Measurements from ENCODE around the gene KDELR1. TPM values are rescaled to one million over a fixed set of nuclear protein-coding genes. Genes with fewer than 3 reads are reported as not detected.

Gene KDELR1
- total RNA-seq, 1 experiment from 2014 or later, result 375 TPM

- H3K4me1 ChIP-seq, result peaks cover under 1% of the 10 kb centered on the region; the same call in 1 of the 2 replicates
- Mint-ChIP-seq H3K9me3 (ENCODE audit: unreplicated experiment) (no peaks in the 10 kb centered on the region), H3K4me1 (ENCODE audit: low read depth, unreplicated experiment) (peaks cover 5% of the 10 kb centered on the region), H3K27ac (ENCODE audit: unreplicated experiment) (no peak overlapping the region), H3K27me3 (ENCODE audit: insufficient read depth, unreplicated experiment) (no peaks in the 10 kb centered on the region), H3K4me3 (ENCODE audit: unreplicated experiment) (no peak overlapping the region), H3K36me3 (ENCODE audit: insufficient read depth, unreplicated experiment) (peaks cover 12% of the 10 kb centered on the region)
- H3K4me3 ChIP-seq (ENCODE audit: low read depth, low read length), result no peak overlapping the region
- POLR2A ChIA-PET, result interaction anchor here (0.6 kb wide), 1 partner anchor 22 kb away, joined by 3 read pairs; no protein-coding TSS in a partner anchor
- no peaks in the 10 kb centered on the region for H3K9me3 ChIP-seq
- H3K27me3 ChIP-seq (replicated peaks; ENCODE audit: control insufficient read depth, insufficient read depth, low read length), result no peaks in the 10 kb centered on the region; the same call in 1 of the 2 replicates
- BruUV-seq (replicated peaks), result no TSS peak
- TF ChIP-seq, protein P1, sequence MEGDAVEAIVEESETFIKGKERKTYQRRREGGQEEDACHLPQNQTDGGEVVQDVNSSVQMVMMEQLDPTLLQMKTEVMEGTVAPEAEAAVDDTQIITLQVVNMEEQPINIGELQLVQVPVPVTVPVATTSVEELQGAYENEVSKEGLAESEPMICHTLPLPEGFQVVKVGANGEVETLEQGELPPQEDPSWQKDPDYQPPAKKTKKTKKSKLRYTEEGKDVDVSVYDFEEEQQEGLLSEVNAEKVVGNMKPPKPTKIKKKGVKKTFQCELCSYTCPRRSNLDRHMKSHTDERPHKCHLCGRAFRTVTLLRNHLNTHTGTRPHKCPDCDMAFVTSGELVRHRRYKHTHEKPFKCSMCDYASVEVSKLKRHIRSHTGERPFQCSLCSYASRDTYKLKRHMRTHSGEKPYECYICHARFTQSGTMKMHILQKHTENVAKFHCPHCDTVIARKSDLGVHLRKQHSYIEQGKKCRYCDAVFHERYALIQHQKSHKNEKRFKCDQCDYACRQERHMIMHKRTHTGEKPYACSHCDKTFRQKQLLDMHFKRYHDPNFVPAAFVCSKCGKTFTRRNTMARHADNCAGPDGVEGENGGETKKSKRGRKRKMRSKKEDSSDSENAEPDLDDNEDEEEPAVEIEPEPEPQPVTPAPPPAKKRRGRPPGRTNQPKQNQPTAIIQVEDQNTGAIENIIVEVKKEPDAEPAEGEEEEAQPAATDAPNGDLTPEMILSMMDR (IDR thresholded peaks at IDR 0.05; ENCODE audit: insufficient read depth in 1 of 2, low read depth in 1 of 2, low read length in 1 of 2, severe bottlenecking in 1 of 2, unreplicated experiment in 1 of 2), result no peak
- CTCF ChIA-PET, result interaction anchor here (1.0 to 1.2 kb wide), 2 partner anchors 28 to 55 kb away, joined by 6 read pairs; partner anchors contain the start of genes KDELR1, SYNGR4 and TMEM143
- H3K36me3 ChIP-seq (ENCODE audit: control insufficient read depth, insufficient read depth, low read length), result no peaks in the 10 kb centered on the region
- DNase-seq, result peak; percentile 63 to 72
- intact Hi-C loops (cut with micrococcal nuclease; ENCODE audit: unreplicated experiment), result loop anchor here (2.0 kb wide), 1 partner anchor 27 kb away; no protein-coding TSS in a partner anchor
Observed at GRCh38 chr19:48419158-48419920, 28.0 kb upstream of the KDELR1 start.

DNA sequence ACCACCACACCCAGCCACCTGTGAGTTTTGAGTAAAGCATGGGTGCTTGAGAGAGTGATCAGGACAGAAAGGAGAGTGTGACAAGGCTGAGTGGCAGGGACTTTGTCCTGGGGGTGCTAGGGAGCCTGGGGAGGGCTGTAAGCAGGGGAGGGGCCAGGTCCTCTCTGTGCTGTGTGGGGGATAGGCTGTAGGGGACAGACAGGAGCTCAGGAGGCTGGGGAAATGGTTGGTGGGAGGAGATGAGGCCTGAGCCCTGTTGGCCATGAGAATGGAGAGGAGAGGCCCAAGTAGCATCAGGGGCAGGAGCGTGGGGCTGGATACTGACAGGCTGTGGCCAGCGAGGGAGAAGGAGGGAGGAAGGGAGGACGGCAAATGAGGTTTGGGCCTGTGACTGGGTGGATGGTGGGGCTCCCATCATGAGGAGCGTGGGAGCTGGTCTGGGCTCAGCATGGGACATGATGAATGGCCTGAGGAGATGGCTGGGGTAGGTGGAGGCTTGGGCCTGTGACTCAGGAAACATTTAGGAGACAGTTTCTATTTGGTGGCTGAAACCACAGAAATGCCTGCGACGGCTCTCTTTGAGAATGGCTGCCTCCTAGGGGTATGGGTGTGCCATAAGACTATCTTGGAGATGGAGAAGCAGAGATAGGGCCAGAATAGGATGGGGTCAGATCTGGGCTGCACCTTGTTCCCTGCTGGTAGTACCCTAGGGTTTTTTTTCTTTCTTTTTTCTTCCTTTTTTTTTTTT lies 27.1 kb upstream of the KDELR1 start:
- intact Hi-C loops (cut with micrococcal nuclease; ENCODE audit: unreplicated experiment), result loop anchor here (2.0 kb wide), 1 partner anchor 28 kb away; no protein-coding TSS in a partner anchor
- DNase-seq, result no peak
- Mint-ChIP-seq H3K27me3 (ENCODE audit: insufficient read depth, unreplicated experiment) (no peaks in the 10 kb centered on the region), H3K27ac (ENCODE audit: unreplicated experiment) (no peak overlapping the region), H3K4me1 (ENCODE audit: low read depth, unreplicated experiment) (peaks cover 10% of the 10 kb centered on the region), H3K4me3 (ENCODE audit: unreplicated experiment) (no peak overlapping the region), H3K36me3 (ENCODE audit: insufficient read depth, unreplicated experiment) (peaks cover 12% of the 10 kb centered on the region), H3K9me3 (ENCODE audit: unreplicated experiment) (no peaks in the 10 kb centered on the region)
- POLR2A ChIA-PET, result interaction anchor here (0.6 kb wide), 1 partner anchor 23 kb away, joined by 3 read pairs; no protein-coding TSS in a partner anchor
- BruUV-seq (replicated peaks), result no TSS peak
- H3K36me3 ChIP-seq (ENCODE audit: control insufficient read depth, insufficient read depth, low read length), result no peaks in the 10 kb centered on the region
- no peaks in the 10 kb centered on the region; the same call in 1 of the 2 replicates for H3K27me3 ChIP-seq (replicated peaks; ENCODE audit: control insufficient read depth, insufficient read depth, low read length)
- no peaks in the 10 kb centered on the region for H3K9me3 ChIP-seq
- no peaks in the 10 kb centered on the region for H3K4me1 ChIP-seq
- TF ChIP-seq, protein P1 (IDR thresholded peaks at IDR 0.05; ENCODE audit: insufficient read depth in 1 of 2, low read depth in 1 of 2, low read length in 1 of 2, severe bottlenecking in 1 of 2, unreplicated experiment in 1 of 2), result peak in 1 of 2 experiments; percentile 4
- H3K4me3 ChIP-seq (ENCODE audit: low read depth, low read length), result no peak overlapping the region
- CTCF ChIA-PET, result interaction anchor here (0.6 to 1.0 kb wide), 2 partner anchors 55 to 552 kb away, joined by 3 to 6 read pairs; partner anchors contain the start of genes SYNGR4 and TMEM143

DNA sequence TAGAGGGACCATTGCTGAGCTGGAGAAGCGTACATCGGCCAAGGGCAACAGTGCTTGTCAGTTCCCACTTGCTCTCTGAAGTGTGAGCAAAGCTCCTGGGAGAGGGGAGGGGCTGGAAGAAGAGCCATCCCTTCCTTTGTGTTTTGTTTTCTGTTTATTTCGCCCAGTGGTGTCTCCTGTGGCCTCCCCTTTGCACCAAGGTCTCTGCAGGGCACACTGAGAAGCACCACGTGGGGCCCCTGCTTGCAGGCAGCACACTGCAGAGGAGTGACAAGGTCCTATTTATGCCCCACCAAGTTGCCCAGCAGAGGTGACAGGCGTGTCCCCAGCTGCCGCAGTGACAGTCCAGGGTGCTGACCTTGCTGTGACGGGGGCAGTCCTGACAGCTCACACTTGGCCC lies 26.1 kb upstream of the KDELR1 start:
- Histone ChIP-seq H3K9me3 (no peaks in the 10 kb centered on the region), H3K4me1 (no peaks in the 10 kb centered on the region), H3K36me3 (ENCODE audit: control insufficient read depth, insufficient read depth, low read length) (no peaks in the 10 kb centered on the region), H3K4me3 (ENCODE audit: low read depth, low read length) (no peak overlapping the region), H3K27me3 (replicated peaks; ENCODE audit: control insufficient read depth, insufficient read depth, low read length) (no peaks in the 10 kb centered on the region; the same call in 1 of the 2 replicates)
- Mint-ChIP-seq H3K27me3 (ENCODE audit: insufficient read depth, unreplicated experiment) (no peaks in the 10 kb centered on the region), H3K27ac (ENCODE audit: unreplicated experiment) (no peak overlapping the region), H3K4me3 (ENCODE audit: unreplicated experiment) (no peak overlapping the region), H3K36me3 (ENCODE audit: insufficient read depth, unreplicated experiment) (peaks cover 12% of the 10 kb centered on the region), H3K9me3 (ENCODE audit: unreplicated experiment) (no peaks in the 10 kb centered on the region), H3K4me1 (ENCODE audit: low read depth, unreplicated experiment) (peaks cover 6% of the 10 kb centered on the region)
- DNase-seq, result no peak
- TF ChIP-seq, protein P1 (IDR thresholded peaks at IDR 0.05; ENCODE audit: insufficient read depth in 1 of 2, low read depth in 1 of 2, low read length in 1 of 2, severe bottlenecking in 1 of 2, unreplicated experiment in 1 of 2), result no peak
- intact Hi-C loops (cut with micrococcal nuclease; ENCODE audit: unreplicated experiment), result no loop called here
- BruUV-seq (replicated peaks), result no TSS peak
- ChIA-PET POLR2A (interaction anchor here (1.3 kb wide), 1 partner anchor 10 kb away, joined by 3 read pairs; no protein-coding TSS in a partner anchor), CTCF (interaction anchor here (0.6 kb wide), 1 partner anchor 551 kb away, joined by 3 read pairs; no protein-coding TSS in a partner anchor)
